Nephron (organoid): ENCODE measurements around the gene PPP2R2C.

Experiments
- H3K27ac Mint-ChIP-seq, 3 experiments: 2 replicates each; pipeline ENCODE4 v1.8.0; 2020; ENCODE audit warnings: mixed read lengths in 3 of 3, mild to moderate bottlenecking in 2 of 3, moderate library complexity in 1 of 3
- H3K27me3 Mint-ChIP-seq: 2 replicates; pipeline ENCODE4 v1.8.0; 2021; ENCODE audit warnings: low read depth, mild to moderate bottlenecking, moderate library complexity, mixed read lengths
- H3K36me3 Mint-ChIP-seq: 2 replicates; pipeline ENCODE4 v1.8.0; 2020; ENCODE audit warnings: low read depth, mixed read lengths
- H3K4me1 Mint-ChIP-seq: 2 replicates; pipeline ENCODE4 v1.8.0; 2020; ENCODE audit warnings: mixed read lengths
- H3K4me3 Mint-ChIP-seq, 3 experiments: 2 replicates each; pipeline ENCODE4 v1.8.0; 2020; ENCODE audit warnings: mild to moderate bottlenecking in 3 of 3, mixed read lengths in 3 of 3, moderate library complexity in 2 of 3
- H3K9me3 Mint-ChIP-seq: 2 replicates; pipeline ENCODE4 v1.8.0; 2020; ENCODE audit warnings: mixed read lengths
- CTCF ChIP-seq, 3 experiments: fragments of 200-600 bp; sonication (generic); IDR thresholded peaks; one replicate each; pipeline ENCODE4 v1.5.0; 2021; ENCODE audit warnings: antibody characterized with exemption in 3 of 3; ENCODE audit not compliant: unreplicated experiment in 3 of 3

Gene PPP2R2C

DNA sequence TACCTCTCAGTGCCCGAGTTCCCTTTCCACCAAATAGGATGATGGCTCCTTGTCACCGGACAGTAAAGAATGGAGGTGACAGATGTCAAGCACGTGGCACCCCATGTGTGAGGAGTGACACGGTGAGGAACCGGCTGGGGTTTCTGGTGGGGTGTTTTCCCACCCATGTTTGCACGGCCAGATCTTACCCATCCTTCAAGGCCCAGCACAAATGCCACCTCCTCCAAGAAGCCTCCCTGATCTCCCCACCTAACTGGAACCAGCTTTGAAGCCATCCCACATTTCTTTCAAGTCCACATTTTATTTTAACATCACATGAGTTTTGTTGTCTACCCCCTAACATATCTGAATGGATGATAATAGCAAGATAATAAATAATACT lies 139.8 kb downstream of the PPP2R2C start:
- Mint-ChIP-seq H3K27me3 (peaks cover 67% of the 10 kb centered on the region), H3K4me1 (no peaks in the 10 kb centered on the region), H3K27ac (no peak overlapping the region), H3K9me3 (peaks cover 2% of the 10 kb centered on the region), H3K4me3 (no peak overlapping the region), H3K36me3 (no peaks in the 10 kb centered on the region)
- no peak for TF ChIP-seq CTCF (IDR thresholded peaks at IDR 0.05; ENCODE audit: unreplicated experiment in 3 of 3)

DNA sequence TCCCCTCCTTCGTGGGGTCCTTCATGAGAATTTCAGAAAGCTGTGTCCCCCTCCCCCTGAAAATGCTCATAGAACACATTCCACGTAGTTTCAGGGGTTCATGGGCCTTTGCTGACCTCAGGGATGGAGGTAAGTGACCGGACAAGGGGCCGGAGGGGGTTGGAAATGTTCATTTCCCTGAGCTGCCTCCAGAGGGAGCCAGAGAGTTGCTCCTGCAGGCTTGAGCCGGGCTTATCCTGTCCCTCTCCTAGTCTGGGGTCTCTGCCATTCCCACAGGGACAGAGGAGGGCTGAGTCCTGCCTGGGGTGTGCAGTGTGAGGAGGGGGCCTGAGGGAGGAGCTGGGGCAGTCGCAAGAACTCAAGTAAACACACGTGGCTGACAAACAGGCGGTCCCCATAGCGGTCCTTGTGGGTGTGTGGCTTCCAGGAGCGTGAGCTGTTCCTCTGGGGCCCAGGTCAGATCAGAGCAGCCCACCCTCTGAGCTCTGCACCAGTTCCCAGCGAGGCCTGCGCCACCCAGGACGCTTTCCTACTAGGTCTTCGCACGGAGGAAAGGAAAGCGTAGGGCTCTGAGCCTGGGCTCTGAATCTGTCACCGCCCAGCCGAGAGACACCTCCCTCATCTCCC lies 140.3 kb downstream of the PPP2R2C start:
- H3K36me3 Mint-ChIP-seq, result no peaks in the 10 kb centered on the region
- no peak overlapping the region for H3K27ac Mint-ChIP-seq
- H3K4me3 Mint-ChIP-seq, result no peak overlapping the region
- peaks cover 2% of the 10 kb centered on the region for H3K9me3 Mint-ChIP-seq
- peaks cover 67% of the 10 kb centered on the region for H3K27me3 Mint-ChIP-seq
- no peaks in the 10 kb centered on the region for H3K4me1 Mint-ChIP-seq
- TF ChIP-seq CTCF (IDR thresholded peaks at IDR 0.05; ENCODE audit: unreplicated experiment in 3 of 3), result peak; percentile 64 to 73 (median 73)

- TF ChIP-seq CTCF (IDR thresholded peaks at IDR 0.05; ENCODE audit: unreplicated experiment in 3 of 3), result no peak
- no peaks in the 10 kb centered on the region for H3K4me1 Mint-ChIP-seq
- H3K36me3 Mint-ChIP-seq, result no peaks in the 10 kb centered on the region
- no peak overlapping the region for H3K27ac Mint-ChIP-seq
- no peak overlapping the region for H3K4me3 Mint-ChIP-seq
- H3K27me3 Mint-ChIP-seq, result peaks cover 67% of the 10 kb centered on the region
- H3K9me3 Mint-ChIP-seq, result peaks cover 2% of the 10 kb centered on the region
Observed at GRCh38 chr4:6331468-6331867, 140.9 kb downstream of the PPP2R2C start.

- no peak overlapping the region for H3K27ac Mint-ChIP-seq
- H3K36me3 Mint-ChIP-seq, result no peaks in the 10 kb centered on the region
- H3K4me3 Mint-ChIP-seq, result no peak overlapping the region
- TF ChIP-seq CTCF (IDR thresholded peaks at IDR 0.05; ENCODE audit: unreplicated experiment in 3 of 3), result peak; percentile 21 to 28 (median 24)
- peaks cover 66% of the 10 kb centered on the region for H3K27me3 Mint-ChIP-seq
- peaks cover 2% of the 10 kb centered on the region for H3K9me3 Mint-ChIP-seq
- no peaks in the 10 kb centered on the region for H3K4me1 Mint-ChIP-seq
Observed at GRCh38 chr4:6331018-6331417, 141.4 kb downstream of the PPP2R2C start.

GRCh38 chr4:6330384-6330767 lies 142.0 kb downstream of the PPP2R2C start:
- Mint-ChIP-seq H3K36me3 (no peaks in the 10 kb centered on the region), H3K27me3 (peaks cover 60% of the 10 kb centered on the region), H3K27ac (no peak overlapping the region), H3K4me1 (no peaks in the 10 kb centered on the region), H3K9me3 (peaks cover 2% of the 10 kb centered on the region), H3K4me3 (no peak overlapping the region)
- no peak for TF ChIP-seq CTCF (IDR thresholded peaks at IDR 0.05; ENCODE audit: unreplicated experiment in 3 of 3)
